Measurements from ENCODE around the gene GPA33.

GPA33 gene

DNA sequence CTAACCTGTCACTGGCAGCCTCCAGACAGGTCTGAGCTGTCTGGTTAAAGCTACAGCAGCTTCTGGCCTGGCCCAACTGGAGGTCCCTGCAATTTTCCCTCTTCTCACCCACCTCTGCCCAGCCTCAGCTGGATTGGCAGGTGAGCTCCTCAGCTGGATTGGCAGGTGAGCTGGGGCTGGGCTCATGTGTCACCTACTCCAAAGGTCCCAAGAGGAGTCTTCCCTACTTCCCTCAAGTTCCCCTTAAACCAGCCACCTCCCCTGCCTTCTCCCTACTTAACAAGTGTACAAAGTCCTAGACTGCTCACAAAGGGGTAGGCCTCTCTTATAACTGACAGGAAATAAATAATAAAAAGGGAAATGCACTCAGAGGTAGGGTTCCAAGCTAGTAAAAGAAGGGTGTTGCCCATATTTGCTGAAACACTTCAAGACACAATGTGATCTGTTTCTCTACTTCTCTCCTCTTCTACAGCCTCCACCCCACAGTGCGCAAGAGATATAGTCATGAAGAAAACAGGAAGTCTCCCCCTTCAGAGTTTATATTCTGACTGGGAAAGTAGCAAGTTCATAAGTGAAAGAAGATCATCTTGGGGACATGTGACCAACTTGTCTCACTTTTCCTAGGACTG is at the start of gene GPA33:
TSS of gene GPA33 (minus strand) at position 64 of the 629 bp plus-strand sequence. CDS start 90 bp downstream, outside the sequence.
- no peak for DNase-seq

DNA sequence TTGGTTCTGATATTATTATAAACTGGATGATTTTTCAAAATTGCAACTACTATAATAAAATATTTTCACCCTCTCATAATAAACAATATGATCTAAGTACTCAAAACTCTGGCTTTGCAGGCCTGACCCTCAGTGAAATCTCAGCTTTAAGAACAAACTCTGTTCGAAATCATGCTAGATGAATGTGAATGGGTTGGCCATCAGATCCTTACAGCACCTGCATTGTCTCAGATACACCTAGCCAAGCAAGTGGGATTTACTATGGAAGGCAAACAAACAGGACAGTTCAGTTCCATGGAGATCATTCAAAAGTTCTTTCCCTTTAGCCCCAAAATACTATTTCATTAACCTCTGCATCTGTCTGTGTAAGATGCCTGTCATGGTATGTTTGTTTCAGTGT is 48.5 kb upstream of the GPA33 start:
- DNase-seq: no peak

- no peak for DNase-seq
Measured at GRCh38 chr1:167137793-167138510, 47.8 kb upstream of the GPA33 start.

- DNase-seq: no peak
Measured at GRCh38 chr1:167137332-167137781, 47.2 kb upstream of the GPA33 start.

DNA sequence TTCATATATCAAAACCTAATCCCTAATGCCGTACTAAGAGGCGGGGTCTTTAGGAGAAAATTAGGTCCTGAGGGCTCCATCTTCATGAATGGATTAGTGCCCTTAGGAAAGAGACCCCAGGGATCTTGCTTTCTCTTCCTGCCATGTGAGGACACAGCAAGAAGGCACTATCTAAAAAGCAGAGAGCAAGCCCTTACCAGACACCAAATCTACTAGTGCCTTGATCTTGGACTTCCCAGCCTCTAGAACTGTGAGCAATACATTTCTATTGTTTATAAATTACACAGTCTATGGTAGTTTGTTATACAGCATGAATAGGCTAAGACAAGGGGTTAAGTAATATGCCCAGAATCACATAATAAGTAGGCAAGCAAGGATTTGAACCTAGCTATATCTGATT is 46.6 kb upstream of the GPA33 start:
- DNase-seq: no peak

DNA sequence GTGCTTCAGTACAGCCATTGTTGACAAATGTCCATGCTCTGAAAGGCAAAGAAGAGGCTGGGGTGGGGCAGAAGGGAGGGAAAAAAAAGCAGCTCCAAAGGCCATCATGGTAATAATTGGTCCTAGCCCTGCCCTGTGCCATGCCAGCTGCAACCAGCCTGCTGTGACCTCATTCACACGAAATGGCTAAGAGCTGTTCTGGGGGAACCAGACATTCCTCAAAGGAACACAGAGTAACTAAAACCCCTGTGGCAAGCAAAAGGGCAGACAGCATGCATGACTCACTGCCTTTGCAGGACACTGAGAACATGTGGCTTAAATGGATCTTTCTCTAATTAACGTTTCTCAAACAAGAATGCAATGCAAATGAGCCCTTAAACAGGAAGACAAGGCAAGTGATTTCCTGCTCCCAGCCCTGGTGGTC is 46.0 kb upstream of the GPA33 start:
- no peak for DNase-seq

- no peak for DNase-seq
Measured at GRCh38 chr1:167135281-167135840, 45.2 kb upstream of the GPA33 start.

DNA sequence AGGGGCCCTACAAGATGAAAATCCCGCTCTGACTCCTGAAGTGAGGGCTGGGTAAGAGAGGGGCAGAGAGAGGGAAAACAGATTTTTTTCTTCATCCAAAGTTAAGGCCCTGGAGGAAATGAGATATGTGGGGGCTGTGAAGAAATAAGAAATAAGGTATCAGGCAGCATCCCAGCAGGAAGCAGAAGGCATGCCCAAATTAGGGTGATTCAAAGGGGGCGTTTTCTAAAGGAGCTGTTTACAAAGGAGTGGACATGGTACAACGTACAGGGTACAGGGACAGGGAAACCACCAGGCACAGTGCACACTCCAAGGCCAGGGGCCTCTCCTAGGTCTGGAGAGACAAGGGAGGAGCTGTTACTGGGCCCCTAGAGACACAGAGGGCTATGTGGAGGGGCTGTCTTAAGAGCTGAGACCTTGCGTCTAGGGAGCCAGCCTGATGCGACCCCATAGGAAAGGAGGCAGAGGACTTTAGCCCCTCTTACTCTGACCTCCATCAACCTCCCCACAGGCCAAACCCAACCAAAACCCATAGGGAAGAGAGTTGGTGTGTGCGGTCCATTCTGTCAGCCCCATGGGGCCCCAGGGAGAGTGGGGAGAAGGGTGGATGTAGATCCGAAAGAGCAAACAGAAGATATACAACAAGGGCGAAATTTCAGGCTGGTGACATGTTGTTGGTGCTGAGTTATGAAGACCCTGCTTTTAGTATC is 42.3 kb upstream of the GPA33 start:
- no peak for DNase-seq

GRCh38 chr1:167130829-167131510 is 40.8 kb upstream of the GPA33 start:
- DNase-seq: no peak

DNA sequence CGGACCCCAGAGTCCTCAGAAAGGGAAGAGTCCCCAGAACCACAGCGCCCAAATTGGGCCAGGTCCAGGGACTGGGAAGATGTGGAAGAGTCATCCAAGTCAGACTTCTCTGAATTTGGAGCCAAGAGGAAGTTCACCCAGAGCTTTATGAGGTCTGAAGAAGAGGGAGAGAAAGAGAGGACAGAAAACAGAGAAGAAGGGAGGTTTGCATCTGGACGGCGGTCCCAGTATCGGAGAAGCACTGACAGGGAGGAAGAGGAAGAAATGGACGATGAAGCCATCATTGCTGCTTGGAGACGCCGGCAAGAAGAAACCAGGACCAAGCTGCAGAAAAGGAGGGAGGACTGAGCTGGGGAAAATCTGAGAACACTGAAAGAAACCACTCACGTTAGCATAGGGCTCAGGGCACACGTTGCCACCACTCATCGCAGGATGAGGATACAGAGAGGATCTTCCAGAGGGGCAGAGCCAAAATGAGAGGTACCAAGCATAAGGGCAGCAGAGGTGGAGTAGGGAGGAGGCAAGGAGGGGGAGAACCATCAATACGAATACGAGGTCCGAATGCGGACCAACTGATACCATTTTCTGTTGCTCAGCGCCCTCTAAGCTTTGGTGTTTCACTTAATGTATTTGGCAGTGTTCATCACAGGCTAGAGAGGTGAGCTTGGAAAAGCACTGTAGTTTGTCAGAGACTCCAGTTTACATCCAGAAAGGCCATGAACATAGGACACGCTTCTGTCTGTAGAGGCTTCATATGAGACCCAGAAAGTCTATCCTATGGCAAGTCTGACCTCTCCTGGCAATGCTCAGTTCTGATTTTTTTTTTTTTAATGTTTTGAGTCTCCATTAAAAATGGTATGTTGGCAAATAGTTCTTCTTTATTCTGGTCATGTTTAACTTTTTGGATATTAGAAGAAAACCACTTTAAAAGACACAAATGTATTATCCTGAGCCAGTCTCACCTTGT is 38.4 kb upstream of the GPA33 start:
- DNase-seq: no peak

GRCh38 chr1:167127661-167128060 is 37.5 kb upstream of the GPA33 start:
- no peak for DNase-seq

DNA sequence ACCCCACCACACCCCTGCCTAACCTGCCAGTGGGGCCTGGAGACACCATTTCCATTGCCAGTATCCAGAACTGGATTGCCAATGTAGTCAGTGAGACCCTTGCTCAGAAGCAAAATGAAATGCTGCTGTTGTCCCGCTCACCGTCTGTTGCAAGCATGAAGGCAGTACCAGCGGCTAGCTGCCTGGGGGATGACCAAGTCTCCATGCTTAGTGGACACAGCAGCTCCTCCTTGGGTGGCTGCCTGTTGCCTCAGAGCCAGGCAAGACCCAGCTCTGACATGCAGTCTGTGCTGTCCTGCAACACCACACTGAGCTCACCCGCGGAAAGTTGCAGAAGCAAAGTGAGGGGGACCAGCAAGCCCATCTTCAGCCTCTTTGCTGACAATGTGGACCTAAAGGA is 37.1 kb upstream of the GPA33 start:
- no peak for DNase-seq

GRCh38 chr1:167126811-167127210 is 36.6 kb upstream of the GPA33 start:
- no peak for DNase-seq

DNA sequence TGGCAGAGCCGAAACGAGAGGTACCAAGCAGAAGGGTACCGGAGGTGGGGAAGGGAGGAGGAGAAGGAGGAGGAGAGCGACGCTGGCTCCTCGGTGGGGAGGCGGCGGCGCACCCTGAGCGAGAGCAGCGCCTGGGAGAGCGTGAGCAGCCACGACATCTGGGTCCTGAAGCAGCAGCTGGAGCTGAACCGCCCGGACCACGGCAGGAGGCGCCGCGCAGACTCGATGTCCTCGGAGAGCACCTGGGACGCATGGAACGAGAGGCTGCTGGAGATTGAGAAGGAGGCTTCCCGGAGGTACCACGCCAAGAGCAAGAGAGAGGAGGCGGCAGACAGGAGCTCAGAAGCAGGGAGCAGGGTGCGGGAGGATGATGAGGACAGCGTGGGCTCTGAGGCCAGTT is 36.1 kb upstream of the GPA33 start:
- no peak for DNase-seq

- no peak for DNase-seq
Measured at GRCh38 chr1:167122568-167122967, 32.4 kb upstream of the GPA33 start.

GRCh38 chr1:167122121-167122480 is 31.9 kb upstream of the GPA33 start:
- DNase-seq: no peak

DNA sequence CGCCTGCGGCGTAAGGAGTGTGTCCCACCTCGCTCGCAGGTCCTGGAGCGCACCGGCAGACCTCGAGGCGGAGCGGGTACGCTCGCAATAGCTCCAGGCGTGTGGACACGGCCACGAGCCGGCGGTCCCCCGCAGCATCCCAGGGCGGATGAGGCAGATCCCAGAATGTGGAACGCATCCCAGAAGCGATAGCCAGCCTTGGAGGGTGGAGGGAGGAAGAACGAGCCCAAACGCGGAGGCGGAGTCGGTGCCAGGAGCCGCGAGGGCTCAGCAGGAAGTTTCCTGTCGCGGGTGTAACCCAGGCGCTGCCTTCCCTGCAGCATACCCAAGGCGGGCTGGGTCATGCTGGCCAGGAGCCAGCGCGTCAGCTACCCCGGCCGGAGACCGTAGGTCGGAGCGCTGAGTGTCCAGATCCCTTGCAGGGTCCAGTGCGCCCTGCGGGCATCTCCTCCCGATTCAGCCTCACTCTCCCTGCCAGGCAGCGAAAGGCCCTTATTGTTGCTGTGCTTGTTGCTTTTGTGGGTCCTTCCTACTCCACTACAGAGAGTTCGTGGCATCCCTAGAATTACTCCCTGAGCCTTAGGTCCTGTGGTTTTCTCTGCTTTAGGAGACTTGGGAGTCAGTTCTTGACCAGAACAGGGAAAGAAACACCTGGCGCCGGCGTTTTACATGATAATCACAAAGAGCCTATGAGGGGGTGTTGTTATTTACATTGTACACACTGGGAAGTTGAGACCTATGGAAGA is 31.4 kb upstream of the GPA33 start:
- DNase-seq: no peak

DNA sequence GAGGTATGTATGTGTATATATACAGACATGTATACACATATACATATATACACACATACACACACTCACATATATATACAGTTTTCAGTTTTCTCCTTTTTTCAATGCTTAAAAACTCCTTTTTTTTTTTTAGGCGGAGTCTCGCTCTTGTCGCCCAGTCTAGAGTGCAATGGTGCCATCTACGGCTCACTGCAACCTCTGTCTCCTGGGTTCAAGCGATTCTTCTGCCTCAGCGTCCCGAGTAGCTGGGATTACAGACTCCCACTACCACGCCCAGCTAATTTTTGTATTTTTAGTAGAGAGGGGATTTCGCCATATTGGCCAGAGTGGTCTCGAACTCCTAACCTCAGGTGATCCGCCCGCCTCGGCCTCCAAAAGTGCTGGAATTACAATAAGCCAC is 30.7 kb upstream of the GPA33 start:
- DNase-seq: no peak

DNA sequence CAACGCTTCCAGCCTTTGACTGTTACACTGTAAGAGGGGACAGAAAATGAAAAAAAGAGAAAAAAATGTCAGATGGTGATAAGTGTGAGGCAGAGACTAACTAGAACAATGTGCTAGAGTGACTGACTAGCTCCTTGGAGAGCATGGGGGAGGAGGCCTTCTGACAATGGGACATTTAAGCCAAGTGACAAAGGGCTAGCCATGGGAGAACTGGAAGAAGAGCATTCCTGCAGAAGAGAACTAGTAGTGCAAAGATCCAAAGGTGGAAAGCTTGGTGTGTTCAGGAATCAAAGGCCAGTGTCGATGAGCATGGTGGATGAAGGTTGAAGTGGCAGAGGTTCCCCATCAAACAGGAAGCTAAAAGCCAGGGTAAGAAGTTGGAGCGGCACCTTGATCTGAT is 29.5 kb upstream of the GPA33 start:
- no peak for DNase-seq

- DNase-seq: no peak
Measured at GRCh38 chr1:167118188-167118587, 28.0 kb upstream of the GPA33 start.

DNA sequence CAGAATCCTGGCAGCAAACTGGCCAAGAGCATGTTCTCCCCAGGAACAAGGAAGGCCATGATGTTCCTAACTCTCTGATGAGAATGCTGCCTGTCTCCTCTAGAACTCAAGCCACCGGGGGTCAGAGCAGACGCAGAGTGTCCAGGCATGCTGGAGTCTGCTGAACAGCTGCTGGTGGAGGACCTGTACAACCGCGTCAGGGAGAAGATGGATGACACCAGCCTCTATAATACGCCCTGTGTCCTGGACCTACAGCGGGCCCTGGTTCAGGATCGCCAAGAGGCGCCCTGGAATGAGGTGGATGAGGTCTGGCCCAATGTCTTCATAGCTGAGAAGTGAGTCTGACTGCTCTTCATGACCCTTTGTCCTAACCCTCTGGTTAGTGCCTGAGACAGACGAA is 27.0 kb upstream of the GPA33 start:
- DNase-seq: no peak

All from activated T-cell treated with anti-CD3 and anti-CD28 coated beads for 4 hours (primary cell).